ENCODE results near the gene YARS1.
A peak's percentile ranks its signal among the peaks of the same experiment; 100 is the strongest.

YARS1 gene

DNA sequence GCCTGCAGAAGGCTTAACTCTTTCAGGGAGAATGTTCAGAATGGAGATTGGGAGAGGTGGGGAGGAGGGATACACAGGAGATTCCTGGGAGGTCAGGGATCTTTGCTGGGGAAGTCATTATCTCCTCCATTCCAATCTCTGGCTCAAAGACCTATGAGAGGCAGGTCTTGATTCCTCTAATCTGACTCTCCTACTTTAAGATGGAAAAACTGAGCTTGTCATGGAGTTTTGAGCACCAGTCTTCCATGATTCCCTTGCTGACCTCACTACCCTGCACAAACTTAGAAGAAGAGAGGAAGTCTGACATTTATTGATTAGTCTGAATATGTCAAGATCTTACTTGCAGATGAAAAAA, 73.1 kb downstream of the YARS1 start:
- DNase-seq = no peak

- DNase-seq = no peak
These were observed 73.6 kb downstream of the YARS1 start for GRCh38 chr1:32743380-32744070.

GRCh38 chr1:32742956-32743355, 74.2 kb downstream of the YARS1 start:
- DNase-seq = no peak

DNA sequence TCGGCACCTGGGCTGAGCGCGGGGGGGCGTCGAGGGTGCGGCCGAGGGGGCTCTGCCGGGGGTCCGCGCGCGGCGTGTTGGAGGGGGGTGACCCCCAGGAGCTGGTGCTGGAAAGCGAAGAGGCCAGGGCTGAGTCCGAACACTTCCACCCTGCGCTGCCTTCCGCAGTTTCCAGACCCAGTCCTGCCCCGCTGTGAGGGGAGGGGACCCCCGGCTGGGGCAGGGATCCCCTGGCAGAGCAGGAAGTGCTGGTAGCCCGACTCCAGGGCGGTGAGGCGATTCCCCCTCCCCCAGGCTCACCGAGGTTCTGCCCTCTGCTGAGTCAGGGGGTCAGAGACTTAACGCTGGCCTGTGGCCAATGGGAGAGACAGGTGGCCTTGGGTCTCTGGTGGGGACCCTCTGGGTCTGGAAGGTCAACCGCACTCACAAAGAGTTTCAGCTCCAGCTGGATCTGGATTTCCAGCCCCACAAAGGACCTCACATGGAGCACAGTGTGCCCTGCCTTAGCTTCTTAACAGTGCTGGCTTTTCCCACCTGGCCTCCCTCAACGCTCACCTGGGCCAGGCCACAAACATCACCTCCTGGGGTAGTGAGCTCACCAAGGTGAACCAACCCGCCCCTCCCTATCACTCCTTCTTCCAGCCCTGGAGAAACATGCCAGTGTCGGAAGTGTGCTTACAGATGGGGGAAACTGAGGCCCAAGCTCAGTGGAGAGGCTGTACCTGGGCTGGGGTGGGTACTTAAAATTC, 74.8 kb downstream of the YARS1 start:
- DNase-seq = peak; percentile 75

- DNase-seq = peak; percentile 59
These were observed 75.6 kb downstream of the YARS1 start for GRCh38 chr1:32741413-32742198.

- no peak for DNase-seq
These were observed 76.1 kb downstream of the YARS1 start for GRCh38 chr1:32741059-32741412.

- no peak for DNase-seq
These were observed 80.1 kb downstream of the YARS1 start for GRCh38 chr1:32736812-32737791.

DNA sequence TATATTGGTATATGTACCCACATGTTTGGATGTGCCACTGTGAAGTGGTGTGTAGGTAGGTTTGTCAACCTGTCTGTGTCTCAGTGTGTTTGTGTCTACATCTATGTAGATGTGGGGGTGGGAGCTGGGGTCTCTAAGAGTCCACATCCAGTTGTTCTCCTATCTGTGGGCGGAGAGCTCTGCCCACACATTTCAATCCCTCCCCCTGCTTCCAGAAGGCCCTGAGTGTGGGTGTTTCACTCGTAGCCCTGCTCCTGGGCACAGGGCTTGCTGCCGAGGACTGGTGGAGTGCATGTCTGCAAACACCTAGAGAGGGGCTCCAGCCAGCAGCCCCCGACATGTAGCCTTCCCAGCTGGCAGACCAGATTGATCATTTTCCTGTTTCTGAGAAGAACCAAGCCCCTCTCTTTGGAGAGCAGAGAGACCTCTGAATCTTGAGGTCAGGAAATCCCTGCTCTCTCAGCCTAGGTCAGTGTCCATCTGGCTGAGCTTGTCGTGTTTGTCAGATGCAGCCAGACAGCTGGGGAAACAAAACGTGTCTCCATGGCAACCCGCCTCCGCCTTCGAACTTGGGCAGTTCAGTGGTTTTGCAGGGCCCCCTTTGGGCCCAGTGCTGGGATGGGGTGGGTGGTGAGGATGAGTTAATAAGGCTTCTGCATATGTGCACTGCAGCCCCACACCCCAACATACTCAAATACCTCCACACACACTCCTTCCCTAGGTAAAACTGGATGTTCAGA, 83.4 kb downstream of the YARS1 start:
- DNase-seq = no peak

DNA sequence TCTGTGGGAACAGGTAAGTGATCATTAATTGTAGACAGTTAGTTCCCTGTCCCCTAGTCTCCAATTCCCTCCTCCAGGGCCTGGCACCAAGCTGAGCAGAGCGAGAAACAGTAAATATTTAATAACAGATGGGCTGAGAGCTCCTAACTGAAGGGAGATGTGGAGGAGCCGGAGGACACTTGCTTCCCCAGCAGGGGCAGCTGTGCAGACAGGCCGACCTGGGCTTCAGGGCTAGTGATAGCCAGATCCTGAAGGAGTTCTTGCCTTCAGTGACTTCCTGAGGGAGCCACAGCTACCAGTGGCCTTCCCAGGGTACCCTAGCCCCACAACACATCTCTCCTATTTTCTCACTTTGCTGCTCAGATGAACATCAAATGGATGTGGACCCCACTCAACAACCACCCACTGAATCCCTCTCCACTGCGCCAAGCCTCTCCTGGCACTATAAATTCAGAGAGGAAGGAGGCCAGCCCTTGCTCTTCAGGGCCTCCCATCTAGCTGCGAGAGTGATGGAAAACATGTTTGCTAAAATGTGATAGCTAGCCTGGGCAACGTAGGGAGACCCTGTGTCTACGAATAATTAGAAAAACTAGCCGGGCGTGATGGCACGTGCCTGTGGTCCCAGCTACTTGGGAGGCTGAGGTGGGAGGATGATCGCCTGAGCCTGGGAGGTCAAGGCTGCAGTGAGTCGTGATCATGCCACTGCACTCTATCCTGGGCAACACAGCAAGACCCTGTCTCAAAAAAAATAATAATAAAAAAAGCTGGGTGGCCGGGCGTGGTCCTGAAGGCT, 87.7 kb downstream of the YARS1 start:
- DNase-seq = no peak

- no peak for DNase-seq
These were observed 88.6 kb downstream of the YARS1 start for GRCh38 chr1:32728413-32729077.

DNA sequence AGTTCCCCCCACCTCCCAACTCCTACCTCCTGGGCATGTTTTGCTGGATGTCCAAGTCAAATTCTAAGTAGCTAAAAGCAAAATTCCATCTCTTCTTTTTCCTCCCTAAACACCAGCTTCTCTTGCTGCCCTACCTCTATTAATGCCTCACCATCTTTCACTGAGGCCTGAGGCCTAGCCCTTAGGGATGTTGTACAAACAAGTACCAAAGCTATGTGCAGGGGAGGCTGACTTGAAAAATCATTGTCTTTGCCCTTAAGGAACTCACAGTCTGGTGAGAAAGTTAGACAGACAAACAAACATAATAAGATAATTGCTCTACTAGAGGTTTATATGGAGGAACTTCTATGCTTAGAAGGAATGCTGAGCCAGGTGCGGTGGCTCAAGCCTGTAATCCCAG, 89.3 kb downstream of the YARS1 start:
- no peak for DNase-seq

DNA sequence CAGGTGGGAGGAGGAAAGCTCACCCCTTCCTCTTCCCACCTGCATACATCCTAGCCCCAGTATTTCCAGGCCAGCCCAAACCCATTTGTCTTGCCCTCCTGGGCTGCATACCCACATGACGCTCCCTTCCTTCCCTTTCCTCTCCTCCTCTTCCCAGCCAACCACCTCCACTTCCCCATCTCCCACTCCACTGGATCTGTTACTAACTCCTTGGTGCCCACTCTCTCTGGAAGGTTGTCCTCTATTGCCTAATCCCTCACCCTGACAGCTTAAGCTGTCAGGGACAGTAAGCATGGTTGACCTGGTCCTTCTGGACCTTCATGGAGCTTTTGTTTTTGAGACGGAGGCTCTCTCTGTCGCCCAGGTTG, 91.6 kb downstream of the YARS1 start:
- DNase-seq = no peak

Data from right kidney (tissue), 1 donor.